NCI-H128 (cell line): Measurements from ENCODE around the gene CCDC175.

ENCODE experiments used
- DNase-seq: peaks from one replicate; lab custom pipeline; 2025; ENCODE audit not compliant: unreplicated experiment; lab: John Stamatoyannopoulos, UW

CCDC175 gene

GRCh38 chr14:59540852-59541251 is 35.8 kb downstream of the CCDC175 start:
- no peak for DNase-seq

DNA sequence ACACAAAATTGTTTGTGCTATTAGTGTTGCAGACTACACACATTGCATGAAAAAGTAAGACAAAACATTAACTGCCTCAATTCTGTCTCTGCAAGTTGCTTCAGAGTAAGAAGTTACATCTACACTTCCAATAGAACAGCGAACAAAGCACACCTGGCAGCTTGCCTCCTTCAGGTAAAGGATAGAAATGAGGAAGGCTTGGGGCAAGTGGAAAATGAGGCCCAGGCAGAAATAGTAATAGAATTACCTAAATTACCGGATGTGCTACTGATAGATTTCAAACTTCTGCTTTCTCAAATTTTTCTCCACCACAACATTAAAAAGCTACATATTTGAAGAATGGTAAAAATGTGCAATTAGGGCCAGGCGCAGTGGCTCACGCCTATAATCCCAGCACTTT is 37.7 kb downstream of the CCDC175 start:
- no peak for DNase-seq

- DNase-seq, result no peak
Observed at GRCh38 chr14:59537476-59537875, 39.1 kb downstream of the CCDC175 start.

- no peak for DNase-seq
Observed at GRCh38 chr14:59534361-59534987, 42.1 kb downstream of the CCDC175 start.

- DNase-seq, result no peak
Observed at GRCh38 chr14:59532419-59532818, 44.2 kb downstream of the CCDC175 start.

DNA sequence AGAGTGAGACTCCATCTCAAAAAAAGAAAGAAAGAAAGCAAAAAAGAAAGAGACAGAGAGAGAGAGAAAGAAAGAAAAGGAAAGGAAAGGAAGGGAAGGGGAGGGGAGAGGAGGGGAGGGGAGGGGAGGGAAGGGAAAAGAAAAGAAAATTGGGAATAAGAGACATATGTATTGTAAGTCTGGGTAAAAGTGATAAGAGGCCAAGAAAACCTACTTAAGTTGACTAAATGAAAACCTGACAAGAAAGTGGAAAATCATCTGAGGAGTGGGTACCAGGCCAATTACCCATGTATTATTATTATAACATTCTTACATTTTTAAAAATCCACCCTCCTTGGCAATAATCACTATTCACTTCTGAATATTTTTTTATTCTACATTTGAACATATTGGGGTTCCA is 46.3 kb downstream of the CCDC175 start:
- no peak for DNase-seq

GRCh38 chr14:59529189-59529588 is 47.4 kb downstream of the CCDC175 start:
- DNase-seq, result no peak

DNA sequence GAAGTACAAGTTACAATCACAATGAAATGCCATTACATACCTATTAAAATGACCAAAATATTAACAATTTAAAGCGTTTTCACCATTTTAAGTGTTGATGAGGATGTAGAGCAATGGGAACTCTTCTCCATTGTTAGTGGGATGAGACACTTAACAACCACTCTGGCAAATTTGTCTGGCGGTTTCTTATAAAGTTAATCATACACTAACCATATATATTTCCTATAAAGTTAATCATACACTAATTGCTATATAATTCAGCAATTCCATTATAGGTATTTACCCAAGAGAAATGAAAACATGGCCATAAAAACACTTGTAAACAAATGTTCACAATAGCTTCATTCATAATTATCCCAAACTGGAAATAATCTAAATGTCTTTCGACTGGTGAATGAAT is 56.4 kb downstream of the CCDC175 start:
- no peak for DNase-seq

DNA sequence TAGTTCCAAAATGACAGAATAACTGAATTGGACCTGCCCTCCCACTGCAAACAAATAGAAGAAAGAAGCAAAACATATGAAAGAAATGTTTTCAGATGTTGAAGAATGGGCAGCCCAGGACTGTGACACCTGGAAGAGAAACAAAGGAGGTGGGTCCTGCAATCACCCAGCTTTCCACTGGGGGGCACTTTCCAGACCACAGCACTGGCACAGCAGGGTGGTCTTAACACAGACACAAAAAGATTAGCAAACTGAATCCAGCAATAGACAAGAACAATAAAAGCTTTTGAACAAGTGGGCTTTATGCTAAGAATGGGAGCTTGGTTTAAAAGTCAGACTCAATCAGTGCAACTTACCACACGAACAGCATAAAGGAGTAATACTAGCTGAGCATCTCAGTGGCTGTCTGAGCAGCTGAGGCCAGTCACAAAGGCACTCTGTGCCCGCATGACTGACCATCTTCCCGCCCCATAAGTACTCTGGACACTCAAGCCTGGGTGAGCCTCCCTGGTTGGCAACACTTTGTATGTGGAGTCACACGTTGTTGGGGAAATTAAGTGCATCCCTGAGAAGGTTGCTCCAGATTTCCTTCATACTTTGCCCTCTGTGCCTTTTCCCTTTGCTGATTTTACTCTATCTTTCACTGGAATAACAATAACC is 64.6 kb downstream of the CCDC175 start:
- no peak for DNase-seq

DNA sequence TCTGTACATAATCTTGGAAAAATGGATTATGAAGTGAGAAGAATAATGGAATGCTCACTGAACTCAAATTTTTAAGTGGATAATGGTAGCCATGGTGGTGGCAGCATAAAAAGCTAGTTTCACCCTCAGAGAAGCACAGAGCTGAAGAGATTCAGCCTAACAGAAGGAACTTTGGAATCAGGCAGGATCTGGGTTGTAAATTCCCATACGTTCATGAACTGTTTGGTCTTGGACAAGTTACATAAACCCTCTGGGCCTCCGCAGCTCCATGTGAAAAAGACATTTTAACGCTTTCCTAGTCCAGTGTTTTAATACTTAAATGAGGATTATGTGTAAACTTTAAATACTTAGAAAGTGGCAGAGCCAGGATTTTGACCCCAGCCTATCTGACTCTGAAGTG is 65.6 kb downstream of the CCDC175 start:
- no peak for DNase-seq

- DNase-seq, result no peak
Observed at GRCh38 chr14:59510001-59510400, 66.6 kb downstream of the CCDC175 start.

DNA sequence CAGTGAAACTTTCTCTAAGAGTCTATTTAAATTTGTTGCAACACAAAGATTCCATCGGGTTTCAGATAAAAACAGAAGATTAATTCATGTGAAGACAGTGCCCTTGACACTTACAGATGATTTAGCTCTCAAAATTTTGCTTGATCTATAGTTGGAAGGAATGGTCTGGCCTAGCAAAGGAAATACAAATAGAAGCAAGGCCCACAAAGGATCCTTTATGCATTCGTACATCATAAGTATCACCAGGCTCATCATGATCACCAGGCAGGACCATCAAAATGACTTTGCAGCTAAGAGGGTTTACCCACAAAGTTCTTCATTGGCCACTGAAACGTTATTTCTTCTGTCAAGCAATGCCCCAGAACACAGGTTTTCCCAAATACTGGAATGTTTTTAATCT is 67.5 kb downstream of the CCDC175 start:
- DNase-seq, result no peak

DNA sequence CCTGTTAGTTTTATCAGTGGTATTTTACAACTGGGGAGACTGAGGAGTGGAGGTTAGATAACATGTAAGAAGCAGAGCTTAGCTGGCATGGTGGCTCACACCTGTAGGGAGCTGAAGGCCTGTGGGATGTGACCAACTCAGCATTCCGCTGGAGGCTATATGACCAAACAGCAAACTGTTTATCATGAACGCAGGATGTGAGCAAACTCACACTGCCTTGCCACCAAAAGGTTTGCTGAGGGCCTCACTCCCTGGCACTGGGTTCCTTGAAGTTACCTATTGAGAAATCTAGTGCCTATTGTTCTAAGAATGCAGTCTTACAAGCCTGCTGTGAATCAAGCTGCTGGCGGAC is 68.9 kb downstream of the CCDC175 start:
- DNase-seq, result no peak

GRCh38 chr14:59507063-59507751 is 69.4 kb downstream of the CCDC175 start:
- DNase-seq, result peak; percentile 59

- DNase-seq, result no peak
Observed at GRCh38 chr14:59503256-59503655, 73.4 kb downstream of the CCDC175 start.

DNA sequence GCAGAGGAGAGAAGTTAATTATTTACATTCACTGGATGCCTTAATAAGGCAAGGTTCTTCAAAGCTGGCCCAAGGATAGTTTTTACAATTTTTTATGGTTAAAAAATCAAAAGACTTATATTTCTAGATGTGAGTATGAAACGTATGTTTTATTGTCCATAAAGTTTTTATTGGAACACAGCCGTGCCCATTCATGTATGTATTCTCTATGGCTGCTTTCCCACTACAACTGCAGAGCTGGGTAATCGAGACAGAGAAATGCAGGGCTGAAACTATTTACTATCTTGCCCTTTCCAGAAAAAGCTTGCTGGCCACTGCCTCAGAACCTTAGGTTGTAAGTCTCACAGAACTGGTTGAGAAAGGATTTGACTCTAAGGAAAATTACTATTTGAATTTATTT is 75.9 kb downstream of the CCDC175 start:
- no peak for DNase-seq

GRCh38 chr14:59492384-59492783 is 84.2 kb downstream of the CCDC175 start:
- DNase-seq, result no peak

GRCh38 chr14:59490756-59491155 is 85.9 kb downstream of the CCDC175 start:
- no peak for DNase-seq

GRCh38 chr14:59484639-59485175 is 91.9 kb downstream of the CCDC175 start:
- DNase-seq, result no peak

DNA sequence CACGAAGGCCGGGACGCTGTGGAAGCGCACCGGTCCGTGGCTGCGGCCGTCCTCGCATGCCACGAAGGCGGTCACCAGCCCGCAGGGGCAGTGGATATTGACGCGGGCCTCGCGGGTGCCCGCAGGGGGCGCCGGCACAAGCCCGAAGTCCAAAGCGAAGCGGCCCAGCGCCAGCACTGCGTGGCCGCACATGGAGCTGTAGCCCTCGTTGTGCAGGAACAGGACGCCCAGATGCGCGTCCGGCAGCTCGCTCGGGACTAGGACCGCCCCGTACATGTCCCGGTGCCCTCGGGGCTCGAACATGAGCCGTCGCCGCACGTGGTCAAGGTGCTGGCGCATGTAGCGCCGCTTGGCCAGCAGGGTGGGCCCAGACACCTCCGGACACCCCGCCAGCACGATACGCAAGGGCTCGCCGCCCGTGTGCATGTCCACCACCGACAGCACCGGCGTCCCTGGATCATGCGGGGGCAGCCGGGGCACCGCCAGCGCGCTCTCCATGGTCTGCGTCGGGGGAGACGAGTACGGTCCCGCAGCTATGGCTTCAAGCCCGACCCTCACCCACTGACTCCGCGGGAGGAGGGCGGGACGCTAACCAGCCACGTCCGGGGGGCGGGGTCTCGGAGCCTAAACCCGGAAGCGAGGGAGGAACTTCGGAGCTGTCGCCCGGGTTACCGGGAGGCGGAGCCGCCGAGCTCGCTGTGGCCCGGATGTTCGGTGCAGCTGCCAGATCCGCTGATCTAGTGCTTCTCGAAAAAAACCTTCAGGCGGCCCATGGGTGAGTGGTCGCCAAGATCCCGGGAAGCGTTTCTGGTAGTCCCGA is 92.6 kb downstream of the CCDC175 start, which contains the start of the genes JKAMP and L3HYPDH:
Gene JKAMP (plus strand): TSS at position 699 of the 820 bp plus-strand sequence. CDS start 73 bp downstream, at position 772.
Gene L3HYPDH (minus strand): TSS at position 590 of the 820 bp plus-strand sequence. CDS start 92 bp downstream, at position 498.
- peak; percentile 97 for DNase-seq

GRCh38 chr14:59483363-59483762 is 93.2 kb downstream of the CCDC175 start:
- DNase-seq, result no peak
